H9 (cell line): ENCODE measurements around the gene CTDSPL. TPM values are rescaled to one million over a fixed set of nuclear protein-coding genes. Genes with fewer than 3 reads are reported as not detected.

ENCODE experiments used
- DNase-seq: peaks from one replicate; pipeline ENCODE4 v3.0.0-alpha.2; 2017
- H2AFZ ChIP-seq: one replicate; pipeline ENCODE4 v1.6.1; 2013; ENCODE audit warnings: mild to moderate bottlenecking, low read length, control low read depth, moderate library complexity
- H2AK5ac ChIP-seq: 2 replicates; pipeline ENCODE4 v1.6.1; 2013; ENCODE audit warnings: low read length, control low read depth, mixed read lengths; ENCODE audit not compliant: insufficient read length
- H2BK120ac ChIP-seq: one replicate; pipeline ENCODE4 v1.6.1; 2013; ENCODE audit warnings: low read depth, mild to moderate bottlenecking, low read length, control low read depth, inconsistent platforms; ENCODE audit not compliant: poor library complexity, severe bottlenecking
- H2BK12ac ChIP-seq: 2 replicates; pipeline ENCODE4 v1.6.1; 2013; ENCODE audit warnings: low read length, control low read depth, mixed read lengths, low read depth; ENCODE audit not compliant: insufficient read length
- H2BK15ac ChIP-seq: 2 replicates; pipeline ENCODE4 v1.6.1; 2013; ENCODE audit warnings: low read depth, low read length, control low read depth
- H2BK20ac ChIP-seq: one replicate; pipeline ENCODE4 v1.6.1; 2013; ENCODE audit warnings: low read depth, mild to moderate bottlenecking, low read length, control low read depth, inconsistent platforms; ENCODE audit not compliant: poor library complexity, severe bottlenecking
- H2BK5ac ChIP-seq: 2 replicates; pipeline ENCODE4 v1.6.1; 2013; ENCODE audit warnings: low read length, control low read depth, mixed read lengths; ENCODE audit not compliant: insufficient read length
- H3K14ac ChIP-seq: 2 replicates; pipeline ENCODE4 v1.6.1; 2013; ENCODE audit warnings: low read length, control low read depth; ENCODE audit not compliant: insufficient read depth
- H3K18ac ChIP-seq: 2 replicates; pipeline ENCODE4 v1.6.1; 2013; ENCODE audit warnings: low read depth, mild to moderate bottlenecking, mixed read lengths, low read length, control low read depth; ENCODE audit not compliant: insufficient read length
- H3K23ac ChIP-seq: 2 replicates; pipeline ENCODE4 v1.6.1; 2013; ENCODE audit warnings: low read length, control low read depth, mixed read lengths, low read depth; ENCODE audit not compliant: insufficient read length
- H3K23me2 ChIP-seq: 2 replicates; pipeline ENCODE4 v1.6.1; 2013; ENCODE audit warnings: low read depth, mild to moderate bottlenecking, mixed read lengths, low read length, control low read depth; ENCODE audit not compliant: insufficient read length, poor library complexity, severe bottlenecking
- H3K27ac ChIP-seq: 2 replicates; pipeline ENCODE4 v1.5.1; 2013; ENCODE audit warnings: low read length, control low read depth, mixed read lengths, low read depth; ENCODE audit not compliant: insufficient read length
- H3K27me3 ChIP-seq: 2 replicates; pipeline ENCODE4 v1.6.1; 2013; ENCODE audit warnings: low read length, control low read depth, inconsistent platforms; ENCODE audit not compliant: insufficient read depth
- H3K4ac ChIP-seq: 2 replicates; pipeline ENCODE4 v1.6.1; 2013; ENCODE audit warnings: low read depth, mild to moderate bottlenecking, control low read depth, inconsistent platforms, low read length, moderate library complexity
- H3K4me1 ChIP-seq: 2 replicates; pipeline ENCODE4 v1.6.1; 2013; ENCODE audit warnings: low read length, control low read depth, inconsistent platforms; ENCODE audit not compliant: insufficient read depth
- H3K4me2 ChIP-seq: 2 replicates; pipeline ENCODE4 v1.6.1; 2013; ENCODE audit warnings: low read length, control low read depth, mixed read lengths; ENCODE audit not compliant: insufficient read length, insufficient read depth
- H3K56ac ChIP-seq: 2 replicates; pipeline ENCODE4 v1.6.1; 2013; ENCODE audit warnings: low read depth, mild to moderate bottlenecking, mixed read lengths, low read length, control low read depth; ENCODE audit not compliant: insufficient read length
- H3K79me1 ChIP-seq: 2 replicates; pipeline ENCODE4 v1.6.1; 2013; ENCODE audit warnings: low read depth, mild to moderate bottlenecking, moderate library complexity, low read length, control low read depth, inconsistent platforms; ENCODE audit not compliant: insufficient read depth, poor library complexity, severe bottlenecking
- H3K79me2 ChIP-seq: 2 replicates; pipeline ENCODE4 v1.6.1; 2013; ENCODE audit warnings: low read length, control low read depth, inconsistent platforms; ENCODE audit not compliant: insufficient read depth
- H3K9ac ChIP-seq: 2 replicates; pipeline ENCODE4 v1.6.1; 2013; ENCODE audit warnings: low read length, control low read depth, mixed read lengths; ENCODE audit not compliant: insufficient read length; ENCODE audit errors: extremely low read depth
- H3K9me3 ChIP-seq: one replicate; pipeline ENCODE4 v1.6.1; 2013; ENCODE audit warnings: low read depth, low read length, inconsistent platforms; ENCODE audit not compliant: control insufficient read depth
- H3T11ph ChIP-seq: one replicate; pipeline ENCODE4 v1.6.1; 2013; ENCODE audit warnings: mild to moderate bottlenecking, low read length, control low read depth, inconsistent platforms
- H4K20me1 ChIP-seq: one replicate; pipeline ENCODE4 v1.6.1; 2013; ENCODE audit not compliant: control insufficient read depth, insufficient read length, insufficient read depth
- H4K5ac ChIP-seq: 2 replicates; pipeline ENCODE4 v1.6.1; 2013; ENCODE audit warnings: low read depth, mild to moderate bottlenecking, mixed read lengths, low read length, control low read depth; ENCODE audit not compliant: insufficient read length
- H4K8ac ChIP-seq: replicated peaks from 2 replicates; pipeline ENCODE4 v1.6.1; 2013; ENCODE audit warnings: low read length, control low read depth, mixed read lengths, low read depth; ENCODE audit not compliant: insufficient read length
- H4K91ac ChIP-seq: 2 replicates; pipeline ENCODE4 v1.6.1; 2013; ENCODE audit warnings: low read depth, mild to moderate bottlenecking, moderate library complexity, mixed read lengths, low read length, control low read depth; ENCODE audit not compliant: insufficient read length
- H3K27ac Mint-ChIP-seq, 3 experiments: 2 replicates in 2 of 3; 3 replicates in 1 of 3; pipeline ENCODE4 v1.8.0; 2020 to 2021; ENCODE audit warnings: mixed read lengths in 3 of 3, mild to moderate bottlenecking in 1 of 3, moderate library complexity in 1 of 3
- H3K27me3 Mint-ChIP-seq: 2 replicates; pipeline ENCODE4 v1.8.0; 2021; ENCODE audit warnings: low read depth, mild to moderate bottlenecking, moderate library complexity, mixed read lengths
- H3K36me3 Mint-ChIP-seq, 3 experiments: 2 replicates in 2 of 3; 3 replicates in 1 of 3; pipeline ENCODE4 v1.8.0; 2020 to 2021; ENCODE audit warnings: low read depth in 3 of 3, mixed read lengths in 3 of 3; ENCODE audit not compliant: insufficient read depth in 1 of 3
- H3K4me1 Mint-ChIP-seq, 2 experiments: 2 replicates each; pipeline ENCODE4 v1.8.0; 2020; ENCODE audit warnings: mixed read lengths in 2 of 2
- H3K4me3 Mint-ChIP-seq, 2 experiments: 2 replicates in 1 of 2; 3 replicates in 1 of 2; pipeline ENCODE4 v1.8.0; 2020 to 2021; ENCODE audit warnings: mild to moderate bottlenecking in 2 of 2, mixed read lengths in 2 of 2, moderate library complexity in 1 of 2
- H3K9me3 Mint-ChIP-seq, 2 experiments: 2 replicates in 1 of 2; 3 replicates in 1 of 2; pipeline ENCODE4 v1.8.0; 2020; ENCODE audit warnings: mild to moderate bottlenecking in 2 of 2, mixed read lengths in 2 of 2, moderate library complexity in 1 of 2
- CTCF ChIP-seq: fragments of 200-600 bp; sonication (generic); conservative IDR thresholded peaks from 3 replicates; pipeline ENCODE4 v1.8.0; 2021; ENCODE audit warnings: antibody characterized with exemption, mild to moderate bottlenecking
- WGBS: extraction: QIAGEN DNeasy Blood & Tissue Kit; methylation state at CpG from one replicate; pipeline ENCODE4 v1.1.7; 2013; ENCODE audit warnings: missing lambda C conversion rate, low lambda C conversion rate, mixed read lengths; ENCODE audit not compliant: insufficient read length; ENCODE audit errors: extremely low coverage; 5-methylcytosine and 5-hydroxymethylcytosine counted together
- total RNA-seq: library from RNA; stranded (reverse); gene quantifications from 2 replicates; pipeline ENCODE4 v1.2.1, GENCODE V29; 2021

CTDSPL gene
- total RNA-seq, 1 experiment from 2014 or later = 20.8 TPM

GRCh38 chr3:37890522-37890921 is 28.8 kb downstream of the CTDSPL start:
- no peaks in the 10 kb centered on the region for H3K36me3 Mint-ChIP-seq
- no peak overlapping the region for H4K5ac ChIP-seq

More at GRCh38 chr3:37890522-37890921, 28.8 kb downstream of the CTDSPL start:
- H3K14ac ChIP-seq = no peak overlapping the region
- H3K27me3 Mint-ChIP-seq = no peaks in the 10 kb centered on the region
- H2BK20ac ChIP-seq = no peak overlapping the region
- no peak overlapping the region for H3K4me3 Mint-ChIP-seq
- H3T11ph ChIP-seq = no peak overlapping the region
- no peaks in the 10 kb centered on the region for H3K27me3 ChIP-seq
- no peak for DNase-seq
- H4K91ac ChIP-seq = no peak overlapping the region
- H3K79me1 ChIP-seq = no peaks in the 10 kb centered on the region
- H3K4me1 ChIP-seq = 0 out of 2 replicates have a peak, but pooled peaks cover 3% of the 10 kb centered on the region
- H3K9ac ChIP-seq = no peak overlapping the region
- no peak overlapping the region for H3K56ac ChIP-seq
- H3K27ac Mint-ChIP-seq = no peak overlapping the region
- H2BK5ac ChIP-seq = no peak overlapping the region
- no peak overlapping the region for H3K4ac ChIP-seq
- peaks cover 0 to 5% of the 10 kb centered on the region in 2 experiments; a peak in 2 of 4 replicates for H3K4me1 Mint-ChIP-seq
- no peak for TF ChIP-seq CTCF
- H2AK5ac ChIP-seq = no peak overlapping the region
- no peak overlapping the region for H2BK12ac ChIP-seq
- H3K4me2 ChIP-seq = no peak overlapping the region
- no peak overlapping the region for H4K8ac ChIP-seq
- H2BK15ac ChIP-seq = no peak overlapping the region
- H3K9me3 ChIP-seq = no peaks in the 10 kb centered on the region
- H3K9me3 Mint-ChIP-seq = no peaks in the 10 kb centered on the region
- H3K18ac ChIP-seq = no peak overlapping the region
- H2BK120ac ChIP-seq = no peak overlapping the region
- H3K27ac ChIP-seq = no peak overlapping the region
- no peaks in the 10 kb centered on the region for H4K20me1 ChIP-seq
- H2AFZ ChIP-seq = no peak overlapping the region
- no peaks in the 10 kb centered on the region for H3K79me2 ChIP-seq
- no peaks in the 10 kb centered on the region for H3K23me2 ChIP-seq
- no CpG with 5 or more reads among the region's 5 CpGs for WGBS
- H3K23ac ChIP-seq = no peak overlapping the region
